NAMALWA (cell line): ENCODE measurements around the gene MRPL14.

Source experiments
- DNase-seq: peaks from one replicate; pipeline ENCODE4 v3.0.0-alpha.2; 2015; ENCODE audit warnings: low spot score

Gene MRPL14

DNA sequence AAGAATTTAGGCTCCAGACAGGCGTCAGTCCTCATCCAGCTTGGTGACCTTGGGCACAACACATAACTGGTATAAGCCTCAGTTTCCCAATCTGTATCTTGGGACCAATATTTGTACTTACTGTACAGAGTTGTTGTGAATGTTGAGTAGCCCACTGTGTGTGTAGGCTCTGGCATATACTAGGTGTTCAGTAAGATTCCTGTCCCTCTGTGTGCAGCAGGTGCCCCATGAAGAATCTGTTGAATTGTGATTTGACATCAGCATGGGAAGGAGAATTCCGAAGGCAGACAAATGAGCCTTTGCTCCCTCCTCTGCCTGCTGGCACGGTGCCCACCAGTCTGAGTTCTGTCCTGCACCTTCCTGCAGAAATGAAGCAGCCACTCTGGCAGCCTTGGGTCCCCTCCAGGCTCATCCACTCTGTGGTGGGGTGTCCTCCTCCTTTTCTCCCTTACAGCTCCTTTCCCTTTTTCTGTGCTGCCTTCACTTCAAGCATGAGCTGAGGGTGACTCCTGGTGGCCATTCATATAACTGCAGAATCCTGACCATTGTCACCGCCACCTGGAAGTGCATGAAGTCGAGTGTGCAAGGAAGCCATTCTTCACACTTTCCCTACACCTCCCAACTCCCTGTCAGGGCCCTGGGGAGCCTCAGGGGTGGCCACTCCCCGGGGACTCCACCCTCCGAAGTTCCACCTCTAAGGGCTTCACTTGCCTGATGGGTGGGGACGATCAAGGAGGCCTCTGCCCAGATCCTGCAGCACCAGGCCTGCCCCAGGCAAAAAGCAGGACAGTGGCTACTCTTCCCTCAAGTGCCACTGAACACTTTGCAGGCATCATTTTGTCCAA is 48.2 kb downstream of the MRPL14 start:
- DNase-seq, result peak; percentile 88

DNA sequence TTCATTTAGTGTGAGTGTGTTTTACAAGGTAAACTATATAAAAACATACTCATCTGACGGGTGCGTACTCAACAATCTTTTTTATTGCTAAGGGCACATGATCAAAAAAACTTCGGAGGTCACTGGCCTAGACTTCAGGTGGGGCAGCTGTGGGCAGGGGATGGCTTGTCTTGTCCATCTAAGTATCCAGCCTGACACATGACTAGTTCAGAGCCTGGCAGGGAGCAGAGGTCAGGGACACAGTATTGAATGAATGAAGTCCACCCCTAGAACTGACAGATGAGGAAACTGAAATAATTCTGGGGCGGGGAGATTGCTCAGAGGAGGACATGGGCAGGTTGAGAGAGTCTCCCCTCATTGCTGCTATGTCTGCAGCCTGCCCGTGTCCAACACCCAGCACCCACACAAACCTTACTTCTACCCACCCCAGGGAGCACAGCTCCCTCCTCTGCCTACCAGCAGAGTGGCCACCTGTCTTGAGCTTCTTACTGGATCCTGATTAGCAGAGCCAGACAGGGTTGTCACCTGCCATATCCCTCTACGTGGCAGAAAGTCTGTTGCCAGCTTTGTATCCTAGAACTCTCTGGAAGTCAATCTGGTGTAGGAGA is 48.9 kb downstream of the MRPL14 start:
- no peak for DNase-seq

- DNase-seq, result no peak
These were observed 49.9 kb downstream of the MRPL14 start for GRCh38 chr6:44077214-44077946.

DNA sequence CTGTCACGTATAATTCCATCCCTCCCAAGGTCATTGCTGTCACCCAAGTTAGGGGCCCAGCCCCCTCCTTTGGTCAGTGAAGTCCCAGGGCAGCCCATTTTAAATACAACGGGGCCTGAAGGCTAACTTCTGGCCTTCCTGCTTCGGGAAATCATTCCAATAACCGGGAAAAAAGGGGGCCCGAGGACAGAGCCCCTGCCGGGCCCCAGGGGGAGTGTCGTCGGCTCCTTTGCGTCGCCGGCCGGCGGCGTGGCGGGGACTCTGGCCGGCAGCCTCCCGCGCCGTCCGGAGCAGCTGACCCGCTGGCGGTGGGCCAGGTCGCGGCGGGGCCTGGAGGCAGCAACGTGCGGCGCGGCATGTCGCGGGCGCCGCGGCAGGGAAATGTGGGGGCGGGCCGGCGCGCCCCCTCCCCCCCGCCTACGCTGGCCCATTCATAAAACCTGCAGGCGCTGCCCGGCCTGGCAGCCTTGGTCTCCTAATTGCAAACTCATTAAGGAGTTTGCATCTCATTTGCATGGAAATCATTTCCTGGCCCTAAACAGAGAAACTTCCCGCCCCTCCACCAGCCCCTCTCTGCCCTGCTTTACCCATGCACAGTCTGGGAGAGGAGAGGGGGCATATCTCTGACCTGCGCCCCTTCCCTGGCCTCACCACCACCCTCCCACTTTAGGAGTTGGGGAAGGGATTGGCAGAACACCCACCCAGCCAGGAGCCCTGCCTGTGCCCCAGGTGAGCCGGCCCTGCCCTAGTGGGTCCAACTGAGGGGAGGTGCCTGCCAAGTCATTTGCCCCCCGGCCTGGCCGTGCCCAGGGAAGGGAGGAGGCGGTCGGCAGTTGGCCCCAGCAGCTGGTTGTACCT is 50.7 kb downstream of the MRPL14 start:
- peak; percentile 37 for DNase-seq

GRCh38 chr6:44075647-44076355 is 51.5 kb downstream of the MRPL14 start:
- DNase-seq, result no peak

GRCh38 chr6:44074813-44075646 is 52.2 kb downstream of the MRPL14 start:
- DNase-seq, result no peak

DNA sequence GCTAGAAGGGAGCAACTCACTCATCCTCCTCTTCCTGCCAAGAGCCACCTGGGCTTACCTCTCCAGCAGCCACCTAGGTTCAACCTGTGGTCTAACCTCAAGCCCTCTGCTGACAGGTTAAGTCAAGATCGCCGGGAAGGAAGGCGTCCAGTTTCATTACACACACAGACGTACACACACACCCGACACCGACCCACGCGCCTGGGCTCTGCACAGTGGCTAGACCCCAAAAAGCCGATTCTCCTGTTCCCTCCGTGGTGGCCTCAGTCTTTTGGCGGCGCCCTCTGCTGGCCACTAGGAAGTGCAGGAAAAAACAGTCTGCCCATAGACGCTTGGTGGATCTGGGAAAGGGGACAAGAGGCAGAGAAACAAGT is 52.8 kb downstream of the MRPL14 start:
- peak; percentile 91 for DNase-seq

- no peak for DNase-seq
These were observed 53.4 kb downstream of the MRPL14 start for GRCh38 chr6:44073612-44074438.

- DNase-seq, result peak; percentile 91
These were observed 54.2 kb downstream of the MRPL14 start for GRCh38 chr6:44072959-44073611.

DNA sequence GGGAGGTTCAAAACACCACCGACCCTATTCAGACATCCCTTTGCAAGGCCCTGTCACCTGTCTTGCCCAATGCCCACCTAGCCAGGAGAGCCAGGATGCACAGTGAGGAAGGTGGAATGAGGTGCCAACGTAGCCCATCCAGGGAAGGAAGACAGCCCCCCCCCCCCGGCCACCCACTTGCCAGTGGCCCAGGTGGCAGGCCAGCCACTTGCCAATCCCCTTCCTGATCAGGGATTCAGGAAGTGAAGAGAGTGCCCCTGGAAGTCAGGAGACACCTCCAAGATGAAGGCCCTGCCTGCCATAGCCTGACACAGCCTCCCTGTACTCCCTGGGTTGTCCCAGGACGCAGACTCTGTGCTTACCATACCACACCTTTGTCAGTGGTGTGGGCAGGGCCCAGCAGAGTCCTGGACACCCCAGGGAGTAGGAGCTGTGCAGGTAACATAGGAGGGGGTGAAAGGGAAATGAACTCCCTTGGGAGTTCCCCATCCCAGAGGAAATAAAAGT is 54.7 kb downstream of the MRPL14 start:
- no peak for DNase-seq

GRCh38 chr6:44071670-44072451 is 55.4 kb downstream of the MRPL14 start:
- no peak for DNase-seq

DNA sequence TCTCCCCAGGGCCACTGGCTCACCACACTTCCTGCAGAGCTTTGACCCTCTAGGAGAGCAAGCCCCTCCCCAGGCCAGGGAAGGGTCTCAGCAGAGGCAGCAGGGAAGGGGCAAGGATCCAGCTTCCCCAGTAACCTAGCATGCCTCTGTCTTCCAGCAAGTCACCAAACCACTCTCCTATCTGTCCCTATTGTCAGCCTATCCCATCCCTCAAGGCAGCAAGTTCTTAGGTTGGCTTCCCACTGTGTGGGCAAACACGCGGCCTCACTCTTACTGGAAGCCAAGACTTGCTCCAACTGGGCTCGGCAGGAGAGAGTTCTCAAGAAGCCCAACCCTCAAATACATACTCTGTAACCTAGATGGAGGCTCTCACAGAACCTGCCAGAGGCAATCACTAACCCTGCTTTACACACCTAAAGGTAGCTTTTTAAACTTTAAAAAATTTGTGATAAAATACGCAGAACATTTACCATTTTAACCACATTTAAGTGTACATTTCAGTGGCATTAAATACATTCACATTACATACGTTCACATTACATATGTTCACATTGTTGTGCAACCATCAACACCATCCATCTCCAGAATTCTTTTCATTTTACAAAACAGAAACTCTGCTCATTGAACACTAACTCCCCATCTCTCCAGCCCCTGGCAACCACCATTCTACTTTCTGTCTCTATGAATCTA is 58.5 kb downstream of the MRPL14 start:
- no peak for DNase-seq

DNA sequence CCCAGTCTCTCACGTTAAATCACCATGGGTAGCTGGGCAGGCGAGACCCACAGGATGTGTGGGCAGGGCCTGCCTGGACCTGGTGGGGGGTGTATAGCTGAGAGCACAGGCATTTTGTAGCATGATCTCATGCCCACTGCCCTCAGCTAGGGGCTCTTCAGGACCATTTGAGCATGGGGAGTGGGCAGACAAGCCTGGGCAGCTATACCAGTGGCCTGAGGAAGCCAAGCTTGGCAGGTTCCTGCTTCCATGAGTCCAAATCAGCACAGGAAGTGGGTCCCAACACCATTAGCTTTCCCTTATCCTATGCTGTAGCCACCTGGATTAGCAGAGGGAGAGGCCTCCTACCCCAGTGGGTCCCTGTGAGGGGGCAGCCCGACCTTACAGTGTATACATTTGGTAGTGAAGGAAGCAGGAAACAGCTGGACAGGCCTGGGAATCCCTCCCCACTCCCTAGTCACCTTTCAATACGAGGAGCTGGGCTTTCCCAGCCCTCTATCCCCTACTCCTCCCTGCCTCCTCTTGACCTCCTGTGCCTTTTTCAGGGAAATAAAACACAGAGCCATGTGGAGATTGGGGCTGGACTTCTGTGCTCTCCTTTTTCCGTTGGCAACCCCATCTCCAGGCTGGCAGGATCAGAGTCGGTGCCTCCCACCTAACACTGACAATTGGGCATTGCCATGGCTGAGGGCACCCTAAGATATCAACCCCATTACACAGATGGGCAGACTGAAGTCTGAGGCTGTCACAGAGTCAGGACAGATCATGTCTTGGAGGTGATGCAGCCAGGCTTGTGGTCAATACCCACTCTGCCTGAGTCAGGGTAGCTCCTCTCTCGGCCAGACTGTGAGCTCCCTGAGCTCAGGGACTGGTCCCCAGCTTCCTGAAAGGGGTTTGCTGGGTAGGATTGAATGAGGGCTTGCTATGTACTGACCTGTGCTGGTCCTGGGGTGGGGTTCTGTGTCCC is 59.8 kb downstream of the MRPL14 start:
- DNase-seq, result no peak

GRCh38 chr6:44066394-44067172 is 60.7 kb downstream of the MRPL14 start:
- DNase-seq, result no peak

- no peak for DNase-seq
These were observed 61.7 kb downstream of the MRPL14 start for GRCh38 chr6:44065443-44066140.
